ENCODE results near the gene TMEM212.

GRCh38 chr3:171821778-171822358, 21.3 kb upstream of the TMEM212 start:
- TF ChIP-seq CTCF (IDR thresholded peaks at IDR 0.05) (no peak), POLR2A (IDR thresholded peaks at IDR 0.05) (no peak)

Data from adrenal gland (tissue), 5 donors.